ENCODE results near the gene TMEM229B. TPM values are rescaled to one million over a fixed set of nuclear protein-coding genes. Genes with fewer than 3 reads are reported as not detected.

TMEM229B gene
- total and polyA plus RNA-seq, 9 donors, result 0.23 to 0.62 (median 0.41) TPM

GRCh38 chr14:67515386-67516079, 27.0 kb upstream of the TMEM229B start:
- Histone ChIP-seq H3K27ac (ENCODE audit: low read length) (no peak overlapping the region), H3K27me3 (ENCODE audit: control insufficient read depth, insufficient read depth, low read length) (peaks cover 49% of the 10 kb centered on the region), H3K36me3 (ENCODE audit: control insufficient read depth, insufficient read depth, low read length) (no peaks in the 10 kb centered on the region), H3K4me1 (ENCODE audit: control insufficient read depth, insufficient read depth, low read length) (peaks cover 10% of the 10 kb centered on the region), H3K4me3 (ENCODE audit: low read length) (peak overlapping the region; percentile 13), H3K9me3 (replicated peaks; ENCODE audit: control insufficient read depth, low read depth, low read length) (no peaks in the 10 kb centered on the region)
- 3% methylated on average over 41 of the region's 45 CpGs for WGBS (ENCODE audit: insufficient coverage)
- no peak for DNase-seq

DNA sequence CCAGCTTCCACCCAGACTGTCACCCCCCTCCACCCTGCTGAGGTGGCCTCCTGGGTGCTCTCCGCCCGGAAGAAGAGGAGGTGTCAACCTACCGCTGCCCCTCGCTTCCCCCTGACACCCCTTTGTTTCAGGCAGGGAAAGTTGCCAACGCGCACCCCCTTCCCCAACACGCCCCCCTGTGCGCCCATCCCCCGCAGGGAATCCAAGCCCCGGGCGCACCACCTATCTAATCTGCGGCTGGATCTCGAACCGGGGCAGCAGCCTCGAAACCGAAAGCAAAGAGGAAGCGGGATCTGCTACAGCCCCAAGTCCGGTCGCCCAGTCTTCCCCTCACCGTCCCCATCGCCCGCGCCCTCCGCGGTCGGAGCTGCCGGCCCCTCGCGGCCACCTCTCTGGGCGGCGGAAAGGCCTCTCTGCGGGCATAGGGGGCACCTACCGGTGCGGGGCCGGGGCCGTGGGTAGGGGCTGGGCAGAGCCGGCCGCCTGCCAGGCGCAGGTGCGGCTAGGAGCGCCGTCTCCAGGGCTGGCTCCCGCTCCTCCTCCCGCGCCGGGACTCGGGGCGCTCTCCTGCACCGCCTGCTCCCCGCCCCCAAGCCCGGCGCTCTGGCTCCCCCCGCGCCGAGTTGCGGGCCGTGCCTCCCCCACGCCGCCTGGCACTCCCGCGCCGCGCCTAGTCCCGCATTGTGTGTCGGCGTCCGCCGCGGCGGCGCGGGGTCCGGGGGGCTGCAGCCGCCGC, 26.3 kb upstream of the TMEM229B start:
- no peaks in the 10 kb centered on the region for H3K9me3 ChIP-seq (replicated peaks; ENCODE audit: control insufficient read depth, low read depth, low read length)
- peak overlapping the region; percentile 44 for H3K4me3 ChIP-seq (ENCODE audit: low read length)
- DNase-seq, result peak; percentile 49
- WGBS (ENCODE audit: insufficient coverage), result under 1% methylated on average over 69 of the region's 75 CpGs
- H3K36me3 ChIP-seq (ENCODE audit: control insufficient read depth, insufficient read depth, low read length), result no peaks in the 10 kb centered on the region
- peaks cover 10% of the 10 kb centered on the region for H3K4me1 ChIP-seq (ENCODE audit: control insufficient read depth, insufficient read depth, low read length)
- no peak overlapping the region for H3K27ac ChIP-seq (ENCODE audit: low read length)
- peaks cover 49% of the 10 kb centered on the region for H3K27me3 ChIP-seq (ENCODE audit: control insufficient read depth, insufficient read depth, low read length)

DNA sequence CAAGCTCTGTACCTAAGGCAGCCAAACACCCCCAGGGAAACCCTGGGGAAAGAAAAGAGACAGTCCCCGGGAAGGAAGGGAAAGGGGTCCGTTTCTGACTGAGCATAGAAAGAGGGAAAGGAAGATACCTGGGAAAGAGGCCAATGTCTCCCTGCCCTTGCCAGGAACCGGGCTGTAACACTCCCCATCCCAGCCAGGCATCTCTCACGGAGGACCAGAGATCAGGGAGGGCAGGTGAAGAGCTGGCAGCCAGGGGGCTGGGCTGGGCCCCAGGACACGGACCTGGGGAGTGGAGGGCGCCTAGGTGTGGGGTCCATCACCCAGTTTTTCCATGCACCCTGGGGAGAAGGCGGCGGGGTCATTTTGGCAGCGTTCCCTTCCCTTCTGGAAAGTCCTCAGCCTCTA, 25.7 kb upstream of the TMEM229B start:
- WGBS (ENCODE audit: insufficient coverage), result 50% methylated on average over 1 of the region's 9 CpGs
- no peak overlapping the region for H3K27ac ChIP-seq (ENCODE audit: low read length)
- H3K36me3 ChIP-seq (ENCODE audit: control insufficient read depth, insufficient read depth, low read length), result no peaks in the 10 kb centered on the region
- peak; percentile 68 for DNase-seq
- H3K4me3 ChIP-seq (ENCODE audit: low read length), result peak overlapping the region; percentile 44
- peaks cover 10% of the 10 kb centered on the region for H3K4me1 ChIP-seq (ENCODE audit: control insufficient read depth, insufficient read depth, low read length)
- H3K27me3 ChIP-seq (ENCODE audit: control insufficient read depth, insufficient read depth, low read length), result peaks cover 43% of the 10 kb centered on the region
- no peaks in the 10 kb centered on the region for H3K9me3 ChIP-seq (replicated peaks; ENCODE audit: control insufficient read depth, low read depth, low read length)

DNA sequence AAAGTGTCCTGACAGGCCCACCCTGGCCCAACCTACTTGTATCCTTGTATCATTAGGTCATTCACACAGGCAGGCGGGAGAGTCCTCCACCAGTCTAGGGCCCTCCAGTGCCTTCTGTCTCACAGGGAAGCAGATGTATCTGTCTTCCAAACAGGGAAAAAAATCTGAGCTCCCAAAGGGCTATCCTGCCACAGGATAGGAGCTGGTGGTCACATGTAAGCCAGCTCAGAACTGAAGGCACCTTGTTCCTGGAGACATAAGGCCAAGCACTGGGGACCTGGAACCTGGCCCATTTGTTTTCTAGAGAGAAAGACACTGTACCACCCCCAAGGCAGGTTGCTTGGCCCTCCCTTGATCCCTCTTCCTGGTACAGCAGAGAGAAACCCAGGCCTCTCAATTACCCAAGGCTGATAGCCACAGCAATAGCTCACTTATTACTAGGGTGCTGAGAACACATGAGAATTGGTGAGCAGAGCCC, 25.1 kb upstream of the TMEM229B start:
- H3K36me3 ChIP-seq (ENCODE audit: control insufficient read depth, insufficient read depth, low read length), result no peaks in the 10 kb centered on the region
- no peak overlapping the region for H3K27ac ChIP-seq (ENCODE audit: low read length)
- no peaks in the 10 kb centered on the region for H3K9me3 ChIP-seq (replicated peaks; ENCODE audit: control insufficient read depth, low read depth, low read length)
- no peak for DNase-seq
- H3K4me3 ChIP-seq (ENCODE audit: low read length), result no peak overlapping the region
- WGBS (ENCODE audit: insufficient coverage), result 100% methylated on average over 1 of the region's 1 CpG
- H3K4me1 ChIP-seq (ENCODE audit: control insufficient read depth, insufficient read depth, low read length), result peaks cover 10% of the 10 kb centered on the region
- H3K27me3 ChIP-seq (ENCODE audit: control insufficient read depth, insufficient read depth, low read length), result peaks cover 40% of the 10 kb centered on the region

GRCh38 chr14:67512463-67513310, 24.2 kb upstream of the TMEM229B start:
- no peak overlapping the region for H3K27ac ChIP-seq (ENCODE audit: low read length)
- H3K36me3 ChIP-seq (ENCODE audit: control insufficient read depth, insufficient read depth, low read length), result no peaks in the 10 kb centered on the region
- H3K4me3 ChIP-seq (ENCODE audit: low read length), result no peak overlapping the region
- DNase-seq, result no peak
- no peaks in the 10 kb centered on the region for H3K9me3 ChIP-seq (replicated peaks; ENCODE audit: control insufficient read depth, low read depth, low read length)
- H3K27me3 ChIP-seq (ENCODE audit: control insufficient read depth, insufficient read depth, low read length), result peaks cover 32% of the 10 kb centered on the region
- peaks cover 10% of the 10 kb centered on the region for H3K4me1 ChIP-seq (ENCODE audit: control insufficient read depth, insufficient read depth, low read length)
- WGBS (ENCODE audit: insufficient coverage), result 78% methylated on average over 4 of the region's 8 CpGs

GRCh38 chr14:67510836-67511235, 22.3 kb upstream of the TMEM229B start:
- no peak overlapping the region for H3K27ac ChIP-seq (ENCODE audit: low read length)
- 79% methylated on average over 2 of the region's 3 CpGs for WGBS (ENCODE audit: insufficient coverage)

GRCh38 chr14:67510121-67510520, 21.6 kb upstream of the TMEM229B start:
- no peak for DNase-seq
- H3K36me3 ChIP-seq (ENCODE audit: control insufficient read depth, insufficient read depth, low read length), result no peaks in the 10 kb centered on the region
- H3K27me3 ChIP-seq (ENCODE audit: control insufficient read depth, insufficient read depth, low read length), result peaks cover 15% of the 10 kb centered on the region
- no CpG with 5 or more reads among the region's 2 CpGs for WGBS (ENCODE audit: insufficient coverage)
- H3K4me1 ChIP-seq (ENCODE audit: control insufficient read depth, insufficient read depth, low read length), result peaks cover 8% of the 10 kb centered on the region
- H3K4me3 ChIP-seq (ENCODE audit: low read length), result no peak overlapping the region
- no peaks in the 10 kb centered on the region for H3K9me3 ChIP-seq (replicated peaks; ENCODE audit: control insufficient read depth, low read depth, low read length)
- H3K27ac ChIP-seq (ENCODE audit: low read length), result no peak overlapping the region

More at GRCh38 chr14:67510836-67511235, 22.3 kb upstream of the TMEM229B start:
- Histone ChIP-seq H3K36me3 (ENCODE audit: control insufficient read depth, insufficient read depth, low read length) (no peaks in the 10 kb centered on the region), H3K4me1 (ENCODE audit: control insufficient read depth, insufficient read depth, low read length) (peaks cover 10% of the 10 kb centered on the region), H3K4me3 (ENCODE audit: low read length) (no peak overlapping the region), H3K27me3 (ENCODE audit: control insufficient read depth, insufficient read depth, low read length) (peaks cover 16% of the 10 kb centered on the region), H3K9me3 (replicated peaks; ENCODE audit: control insufficient read depth, low read depth, low read length) (no peaks in the 10 kb centered on the region)
- DNase-seq, result no peak

- Histone ChIP-seq H3K36me3 (ENCODE audit: control insufficient read depth, insufficient read depth, low read length) (no peaks in the 10 kb centered on the region), H3K4me3 (ENCODE audit: low read length) (no peak overlapping the region), H3K27me3 (ENCODE audit: control insufficient read depth, insufficient read depth, low read length) (peaks cover 10% of the 10 kb centered on the region), H3K4me1 (ENCODE audit: control insufficient read depth, insufficient read depth, low read length) (peaks cover 1% of the 10 kb centered on the region), H3K27ac (ENCODE audit: low read length) (no peak overlapping the region), H3K9me3 (replicated peaks; ENCODE audit: control insufficient read depth, low read depth, low read length) (no peaks in the 10 kb centered on the region)
- peak; percentile 56 for DNase-seq
- WGBS (ENCODE audit: insufficient coverage), result no CpG with 5 or more reads among the region's 3 CpGs
Measured at GRCh38 chr14:67508956-67509355, 20.4 kb upstream of the TMEM229B start.

DNA sequence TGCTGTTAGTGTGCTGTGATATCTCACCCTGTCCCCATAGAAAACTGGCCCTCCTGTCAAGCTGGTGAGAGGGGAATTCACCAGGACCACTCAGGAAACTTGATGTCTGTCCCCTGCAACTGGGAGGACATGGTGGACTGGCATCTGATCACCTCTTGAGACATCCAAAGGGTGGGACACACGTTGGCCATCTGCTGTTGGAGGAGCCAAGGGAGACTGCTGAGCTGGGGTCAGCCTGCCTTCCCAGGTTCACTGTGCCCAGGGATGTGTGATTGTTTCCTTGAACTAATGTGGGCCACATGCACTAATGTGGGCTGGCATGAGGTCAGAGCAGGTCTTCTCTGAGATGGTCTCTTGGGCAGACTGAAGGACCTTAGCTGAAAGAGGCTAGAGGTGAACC, 16.7 kb upstream of the TMEM229B start:
- no peaks in the 10 kb centered on the region for H3K4me1 ChIP-seq (ENCODE audit: control insufficient read depth, insufficient read depth, low read length)
- no peak for DNase-seq
- no peaks in the 10 kb centered on the region for H3K36me3 ChIP-seq (ENCODE audit: control insufficient read depth, insufficient read depth, low read length)
- WGBS (ENCODE audit: insufficient coverage), result no CpG with 5 or more reads among the region's 1 CpG
- H3K27ac ChIP-seq (ENCODE audit: low read length), result no peak overlapping the region
- no peak overlapping the region for H3K4me3 ChIP-seq (ENCODE audit: low read length)
- peaks cover 6% of the 10 kb centered on the region for H3K27me3 ChIP-seq (ENCODE audit: control insufficient read depth, insufficient read depth, low read length)
- H3K9me3 ChIP-seq (replicated peaks; ENCODE audit: control insufficient read depth, low read depth, low read length), result no peaks in the 10 kb centered on the region

GRCh38 chr14:67503331-67503730, 14.8 kb upstream of the TMEM229B start:
- Histone ChIP-seq H3K27ac (ENCODE audit: low read length) (no peak overlapping the region), H3K9me3 (replicated peaks; ENCODE audit: control insufficient read depth, low read depth, low read length) (no peaks in the 10 kb centered on the region), H3K4me1 (ENCODE audit: control insufficient read depth, insufficient read depth, low read length) (no peaks in the 10 kb centered on the region), H3K36me3 (ENCODE audit: control insufficient read depth, insufficient read depth, low read length) (no peaks in the 10 kb centered on the region), H3K27me3 (ENCODE audit: control insufficient read depth, insufficient read depth, low read length) (peaks cover 8% of the 10 kb centered on the region), H3K4me3 (ENCODE audit: low read length) (no peak overlapping the region)
- DNase-seq, result no peak
- 69% methylated on average over 6 of the region's 7 CpGs for WGBS (ENCODE audit: insufficient coverage)

All from muscle of leg (tissue), 11 donors.